Right ventricle myocardium inferior (tissue), 1 donor: Measurements from ENCODE around the gene RNASE12. TPM values are rescaled to one million over a fixed set of nuclear protein-coding genes. Genes with fewer than 3 reads are reported as not detected.
"Not testable (repeated sequence)": the region's sequence is repeated elsewhere in the genome, so short reads cannot be mapped to it uniquely, and the experiment has no call there.

Source experiments
- ATAC-seq: fragments of 200-7000 bp; cut with Tn5 transposase; one replicate; pipeline ENCODE4 v1.9.1; 2020; ENCODE audit warnings: mild to moderate bottlenecking, moderate library complexity
- DNase-seq: peaks from one replicate; pipeline ENCODE4 v3.0.0; 2021; ENCODE audit errors: missing footprints
- intact Hi-C: fragments of 100-400 bp; cut with DNase I; formaldehyde crosslinking; loops from one replicate; pipeline ENCODE4 v1.11.0; 2022
- total RNA-seq: library from RNA; stranded (reverse); fragmentation: NEBNext Ultra II Directional; extraction: Animal tissue kit (Norgen Biotek cat#: 25700); gene quantifications from one replicate; pipeline ENCODE4 v1.2.1, GENCODE V29; 2021
- donor health status: DM: no; HTN: yes; CAD: no; lungs with severe emphysema.

Gene RNASE12
- total RNA-seq, 1 donor from 2014 or later: not detected

DNA sequence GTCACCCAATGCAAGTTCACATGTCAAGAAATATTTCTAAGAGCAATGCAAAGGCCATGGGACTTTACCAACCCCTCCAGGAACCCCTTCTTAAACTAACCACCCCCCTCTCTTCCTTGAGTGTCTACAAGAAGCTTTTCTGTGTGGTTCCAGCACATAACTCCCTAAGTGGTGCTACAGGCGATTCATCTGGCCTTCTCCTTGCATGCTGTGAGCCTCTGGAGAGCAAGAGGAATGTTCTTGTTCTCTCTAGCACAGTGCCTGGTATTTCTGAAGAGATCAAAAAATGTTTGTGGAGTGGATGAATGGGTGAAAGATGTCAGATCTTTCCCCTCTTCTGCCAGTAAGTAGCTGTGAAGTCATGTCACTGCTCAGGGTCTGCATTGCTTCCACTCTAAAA is 5.9 kb upstream of the RNASE12 start:
- ATAC-seq (no peak), DNase-seq (no peak)
- intact Hi-C loops: no loop called here

DNA sequence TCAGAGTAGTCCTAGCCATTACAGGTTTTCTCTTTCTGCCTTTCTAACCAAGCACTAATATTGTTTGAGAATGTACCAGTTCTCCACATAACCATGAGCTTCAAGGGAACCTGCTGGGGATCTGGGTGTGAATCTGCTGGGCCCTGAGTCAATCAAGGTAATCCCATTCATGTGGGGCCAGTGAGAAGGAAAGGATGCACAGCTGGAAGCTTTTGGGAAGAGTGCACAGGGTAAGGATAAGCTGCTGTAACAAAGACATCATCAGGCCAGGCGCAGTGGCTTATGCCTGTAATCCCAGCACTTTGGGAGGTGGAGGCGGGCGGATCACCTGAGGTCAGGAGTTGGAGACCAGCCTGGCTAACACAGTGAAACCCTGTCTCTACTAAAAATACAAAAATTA is 4.5 kb upstream of the RNASE12 start:
- not testable (repeated sequence) for DNase-seq, ATAC-seq

DNA sequence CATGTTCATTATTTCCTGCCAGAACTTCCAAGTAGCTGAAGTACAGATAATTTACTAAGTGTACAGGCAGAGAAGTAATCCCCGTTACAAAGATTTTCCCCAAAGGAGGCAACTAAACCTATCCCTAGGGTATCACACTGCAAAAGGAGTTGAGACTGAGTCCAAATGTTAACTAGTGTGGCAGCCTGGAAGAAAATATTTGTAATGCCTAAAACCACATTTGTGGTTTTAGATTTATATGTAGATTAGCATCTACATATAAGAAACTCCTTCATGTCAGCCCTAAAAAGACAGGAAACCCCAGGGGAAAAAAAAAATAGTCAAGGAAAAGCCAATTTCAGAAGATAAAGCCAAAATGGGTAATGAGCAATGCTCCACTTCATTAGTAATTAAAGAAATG is 1.4 kb upstream of the RNASE12 start:
- DNase-seq (no peak), ATAC-seq (no peak)
- intact Hi-C loops: no loop called here

More for the DNA sequence above, 4.5 kb upstream of the RNASE12 start:
- intact Hi-C loops: not testable (repeated sequence)

DNA sequence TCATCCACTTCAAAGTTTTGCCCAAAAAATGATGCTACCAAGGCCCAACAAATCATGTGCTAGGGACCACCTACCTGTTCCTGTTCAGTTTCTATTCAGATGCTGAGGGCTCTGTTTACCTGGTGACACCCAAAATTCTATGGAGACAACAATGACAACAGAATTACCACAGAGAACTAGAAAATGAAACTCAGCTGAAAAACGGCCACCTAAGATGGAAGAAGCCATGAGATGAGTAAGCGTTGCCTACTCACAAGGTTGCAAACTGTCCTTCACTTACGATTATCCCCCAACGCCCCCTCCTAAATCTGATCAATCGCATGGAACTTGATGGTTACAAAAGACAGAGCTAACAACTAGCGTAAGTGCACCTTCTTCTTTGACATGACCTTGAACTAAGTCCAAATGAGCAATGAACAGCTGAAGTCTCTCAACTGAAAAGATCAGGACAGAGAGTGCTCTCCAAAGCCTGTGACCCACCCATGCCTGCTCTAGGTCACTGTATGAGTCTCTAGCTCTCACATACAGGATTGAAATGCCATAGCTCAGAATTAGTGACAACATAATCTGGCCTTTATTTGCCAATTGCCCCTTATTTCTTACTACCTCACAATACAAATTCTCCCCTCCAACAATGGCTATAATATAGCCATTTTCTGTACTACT is 3.6 kb downstream of the RNASE12 start, which contains the start of gene RNASE11:
TSS of gene RNASE11 (minus strand) at position 513 of the 666 bp plus-strand sequence.
- intact Hi-C loops: no loop called here
- no peak for ATAC-seq
- no peak for DNase-seq

DNA sequence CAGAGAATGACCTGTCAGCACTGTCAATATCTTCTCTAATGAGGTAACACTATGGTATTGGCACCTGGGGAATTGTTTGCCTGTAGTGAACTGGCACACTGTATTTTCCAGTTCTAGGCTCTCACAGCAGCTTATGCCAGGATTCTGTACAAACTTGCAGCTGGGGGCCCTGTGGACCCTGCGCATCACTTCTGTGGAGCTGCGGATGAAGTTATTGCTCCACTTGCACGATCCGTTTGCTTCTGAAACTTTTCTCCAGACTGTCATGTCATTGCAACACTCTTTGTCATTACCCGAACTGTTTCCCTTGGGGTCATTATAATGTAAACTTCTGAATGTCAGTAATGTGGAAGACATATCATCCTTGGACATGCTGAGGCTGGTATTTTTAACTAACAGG is 7.3 kb downstream of the RNASE12 start:
- ATAC-seq (no peak), DNase-seq (no peak)
- intact Hi-C loops: no loop called here

DNA sequence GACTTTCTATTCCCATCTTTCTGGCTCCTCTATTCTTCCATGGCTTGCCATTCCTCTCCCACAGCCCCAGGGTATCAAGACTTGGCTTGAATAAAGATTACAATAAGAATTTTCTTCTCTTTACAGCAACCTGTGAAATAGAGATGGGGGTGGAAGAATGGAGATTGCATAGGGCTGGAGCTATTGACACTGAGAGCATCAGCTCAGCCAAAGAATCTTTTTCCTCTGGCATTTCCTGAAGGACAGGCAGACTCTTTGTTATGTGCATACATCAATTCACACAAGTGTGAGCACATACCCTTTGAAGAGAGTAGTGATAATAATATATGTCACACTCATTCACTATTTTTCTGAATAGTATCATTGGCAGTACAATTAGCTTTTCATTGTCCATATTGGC is 8.0 kb downstream of the RNASE12 start:
- intact Hi-C loops: no loop called here
- no peak for ATAC-seq
- no peak for DNase-seq

DNA sequence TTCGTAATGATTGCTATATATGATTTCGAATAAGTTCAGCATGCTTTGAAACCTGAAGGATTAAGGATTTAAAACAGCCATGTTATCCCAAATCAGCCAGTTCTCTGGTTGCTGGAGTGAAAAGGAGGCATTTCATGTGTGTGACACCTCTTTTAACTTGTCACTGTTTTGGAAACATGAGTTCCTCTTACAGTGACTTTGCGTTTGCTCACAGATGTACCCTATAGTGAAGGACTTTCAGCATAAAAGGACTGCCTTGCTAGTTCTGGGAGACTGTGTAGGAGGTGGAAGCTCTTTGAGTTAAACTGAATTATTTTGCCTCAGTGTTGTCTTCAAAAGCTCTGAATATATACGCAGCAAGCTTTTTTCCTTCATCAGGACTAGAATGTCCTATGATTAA is 10.9 kb downstream of the RNASE12 start:
- DNase-seq (no peak), ATAC-seq (no peak)
- intact Hi-C loops: no loop called here

DNA sequence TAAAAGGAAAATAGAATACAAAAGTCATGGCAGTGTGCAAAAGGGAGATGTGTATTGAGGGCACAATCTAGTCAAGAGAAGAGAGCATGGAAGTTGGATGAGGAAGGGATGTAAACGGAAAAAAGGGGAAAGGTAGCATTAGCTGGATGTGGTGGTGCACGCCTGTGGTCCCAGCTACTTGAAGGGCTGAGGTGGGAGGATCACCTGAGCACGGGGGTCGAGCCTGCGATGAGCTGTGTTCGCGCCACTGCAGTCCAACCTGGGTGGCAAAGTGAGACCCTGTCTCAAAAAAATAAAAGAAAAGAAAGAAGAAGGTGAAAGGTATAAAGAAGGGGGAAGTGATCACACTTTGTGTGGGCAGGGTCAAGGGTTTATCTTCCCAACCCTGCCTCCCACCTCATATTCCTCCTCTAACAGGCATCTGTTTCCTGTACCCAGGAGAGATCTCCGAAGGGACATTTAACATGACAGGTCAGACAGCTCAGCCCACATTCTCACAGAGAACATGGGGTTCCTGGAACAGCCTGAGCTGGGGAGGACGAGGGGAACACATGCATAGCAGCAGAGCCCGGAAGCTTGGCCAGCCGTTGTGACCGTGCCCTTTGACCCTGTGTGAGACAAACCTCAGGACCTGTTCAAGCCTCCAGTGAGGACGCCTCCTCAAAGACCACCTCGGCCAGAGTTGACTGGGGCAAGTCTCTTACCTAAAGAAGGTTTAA is 12.2 kb downstream of the RNASE12 start:
- intact Hi-C loops: no loop called here
- peak; percentile 26 for ATAC-seq
- DNase-seq: no peak

DNA sequence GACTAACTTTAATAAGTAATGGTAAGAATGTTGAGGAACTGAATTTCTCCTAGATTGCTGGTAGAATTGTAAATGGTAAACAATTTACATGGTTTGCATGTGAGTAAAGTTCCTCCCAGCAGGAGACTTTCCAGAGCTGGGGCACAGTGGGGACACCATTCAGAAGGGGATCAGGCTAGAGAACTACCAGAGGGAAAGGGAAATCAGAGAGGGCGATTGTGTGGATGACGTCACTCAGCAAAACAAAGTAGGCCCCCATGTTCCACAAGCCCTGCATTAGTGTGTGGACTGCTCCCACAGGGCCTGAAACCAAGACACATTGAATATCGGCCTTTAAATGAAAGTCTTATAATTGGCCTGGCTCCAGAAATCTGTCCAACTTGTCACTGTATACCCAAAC is 12.9 kb downstream of the RNASE12 start:
- intact Hi-C loops: no loop called here
- DNase-seq: no peak
- no peak for ATAC-seq

DNA sequence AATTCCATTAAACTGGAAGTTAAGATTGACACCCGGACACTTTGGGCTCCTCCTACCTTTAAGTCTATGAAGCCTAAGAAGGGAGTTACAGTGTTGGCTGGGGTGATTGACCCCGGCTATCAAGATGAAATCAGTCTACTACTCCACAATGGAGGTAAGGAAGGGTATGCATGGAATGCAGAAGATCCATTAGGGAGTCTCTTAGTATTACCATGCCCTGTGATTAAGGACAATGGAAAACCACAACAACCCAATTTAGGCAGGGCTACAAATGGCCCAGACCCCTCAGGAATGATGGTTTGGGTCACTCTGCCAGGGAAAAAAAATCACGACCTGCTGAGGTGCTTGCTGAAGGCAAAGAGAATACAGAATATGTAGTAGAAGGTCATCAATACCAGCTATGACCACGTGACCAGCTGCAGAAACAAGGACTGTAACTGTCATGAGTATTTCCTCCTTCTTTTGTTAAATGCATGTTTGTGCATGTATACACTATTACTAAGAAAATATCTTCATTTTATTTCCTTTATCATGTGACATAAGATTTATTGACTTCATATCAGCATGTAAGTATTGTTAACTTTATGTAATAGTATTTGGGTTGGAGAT is 18.7 kb downstream of the RNASE12 start:
- DNase-seq, ATAC-seq, intact Hi-C loops: not testable (repeated sequence)

DNA sequence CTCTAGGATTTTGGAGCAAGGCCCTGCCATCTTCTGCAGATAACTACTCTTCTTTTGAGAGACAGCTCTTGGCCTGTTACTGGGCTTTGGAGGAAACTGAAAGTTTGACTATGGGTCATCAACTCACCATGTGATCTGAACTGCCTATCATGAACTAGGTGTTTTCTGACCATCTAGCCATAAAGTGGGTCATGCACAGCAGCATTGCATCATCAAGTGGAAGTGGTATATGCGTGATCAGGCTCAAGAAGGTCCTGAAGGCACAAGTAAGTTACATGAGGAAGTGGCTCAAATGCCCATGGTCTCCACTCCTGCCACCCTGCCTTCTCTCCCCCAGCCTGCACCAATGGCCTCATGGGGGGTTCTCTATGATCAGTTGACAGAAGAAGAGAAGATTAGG is 20.5 kb downstream of the RNASE12 start:
- ATAC-seq, DNase-seq, intact Hi-C loops: not testable (repeated sequence)

DNA sequence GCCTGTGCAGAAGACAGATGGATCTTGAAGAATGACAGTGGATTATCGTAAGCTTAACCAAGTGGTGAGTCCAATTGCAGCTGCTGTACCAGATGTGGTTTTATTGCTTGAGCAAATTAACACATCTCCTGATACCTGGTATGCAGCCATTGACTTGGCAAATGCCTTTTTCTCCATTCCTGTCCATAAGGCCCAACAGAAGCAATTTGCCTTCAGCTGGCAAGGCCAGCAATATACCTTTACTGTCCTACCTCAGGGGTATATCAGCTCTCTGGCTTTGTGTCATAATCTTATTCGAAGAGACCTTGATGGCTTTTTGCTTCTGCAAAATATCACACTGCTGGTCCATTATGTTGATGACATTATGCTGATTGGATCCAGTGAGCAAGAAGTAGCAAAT is 21.3 kb downstream of the RNASE12 start:
- DNase-seq, intact Hi-C loops, ATAC-seq: not testable (repeated sequence)

DNA sequence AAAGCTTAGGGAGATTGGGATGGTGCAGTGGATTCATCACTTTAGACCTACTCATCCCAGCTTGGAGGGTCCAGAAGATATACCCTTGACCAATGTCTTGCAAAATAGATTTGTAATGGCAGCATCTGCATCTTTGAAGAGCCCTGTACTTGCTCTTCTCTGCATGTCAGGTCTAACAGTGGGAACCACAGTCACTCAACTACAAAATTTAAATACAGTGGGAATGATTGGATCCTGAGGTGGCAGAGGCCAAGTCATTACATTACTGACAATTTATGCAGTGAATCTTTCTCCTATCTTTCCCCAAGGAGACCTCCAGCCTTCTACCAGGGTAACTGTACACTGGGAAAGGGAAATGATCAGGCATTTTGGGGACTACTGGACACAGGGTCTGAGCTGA is 22.1 kb downstream of the RNASE12 start:
- ATAC-seq (no peak), DNase-seq (no peak)
- intact Hi-C loops: no loop called here

DNA sequence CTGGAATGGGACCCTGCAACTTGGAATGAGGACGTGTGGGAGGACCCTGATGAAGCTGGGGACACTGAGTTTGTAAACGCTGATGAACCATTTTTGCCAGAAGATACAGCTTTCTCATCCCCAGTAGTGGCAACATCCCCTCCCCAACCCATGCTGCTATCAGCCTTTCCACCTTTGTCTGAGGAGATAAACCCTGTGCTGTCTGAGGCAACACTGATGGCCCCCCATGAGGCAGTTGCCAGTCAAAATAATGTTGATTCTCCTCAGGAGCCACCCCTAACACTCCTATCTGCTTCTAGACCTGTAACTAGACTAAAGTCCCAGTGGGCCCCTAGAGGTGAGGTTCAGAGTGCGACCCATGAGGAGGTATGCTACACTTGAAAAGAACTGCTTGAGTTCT is 22.8 kb downstream of the RNASE12 start:
- intact Hi-C loops: no loop called here
- ATAC-seq (no peak), DNase-seq (no peak)

DNA sequence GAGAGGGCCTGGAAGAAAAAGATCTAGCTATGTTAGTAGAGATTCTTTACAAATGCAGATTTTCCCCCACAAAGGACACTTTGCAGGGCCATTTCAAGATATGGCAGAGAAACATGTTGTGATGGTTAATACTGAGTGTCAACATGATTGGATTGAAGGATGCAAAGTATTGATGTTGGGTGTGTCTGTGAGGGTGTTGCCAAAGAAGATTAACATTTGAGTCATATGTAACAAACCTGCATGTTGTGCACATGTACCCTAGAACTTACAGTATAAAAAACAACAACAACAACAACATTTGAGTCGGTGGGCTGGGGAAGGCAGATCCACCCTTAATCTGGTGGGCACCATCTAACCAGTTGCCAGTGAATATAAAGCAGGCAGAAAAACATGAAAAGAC is 24.0 kb downstream of the RNASE12 start:
- ATAC-seq, intact Hi-C loops, DNase-seq: not testable (repeated sequence)

DNA sequence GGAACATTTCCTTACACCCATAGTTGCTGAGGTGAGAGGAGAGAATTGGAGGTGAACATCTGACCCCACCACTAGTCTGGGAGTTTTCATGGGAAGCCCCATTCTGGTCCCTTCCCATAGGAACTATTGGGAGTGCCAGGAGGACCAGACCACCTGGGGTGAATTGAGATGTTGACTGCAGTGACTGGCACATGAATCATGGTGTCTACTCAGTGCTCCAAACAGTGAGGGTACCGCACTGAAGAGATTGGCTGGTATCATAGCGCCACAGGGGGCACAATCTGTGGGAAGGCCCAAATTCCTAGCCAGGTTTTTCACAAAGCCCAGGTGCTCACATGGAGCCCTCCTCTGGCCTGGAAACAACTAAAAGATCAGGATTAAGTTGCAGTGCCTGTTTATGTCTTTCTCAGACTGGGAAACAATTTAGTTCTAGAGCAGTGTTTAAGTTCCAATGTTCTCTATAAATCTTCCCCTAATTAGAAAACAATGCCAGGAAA is 26.6 kb downstream of the RNASE12 start:
- DNase-seq (no peak), ATAC-seq (no peak)
- intact Hi-C loops: no loop called here

DNA sequence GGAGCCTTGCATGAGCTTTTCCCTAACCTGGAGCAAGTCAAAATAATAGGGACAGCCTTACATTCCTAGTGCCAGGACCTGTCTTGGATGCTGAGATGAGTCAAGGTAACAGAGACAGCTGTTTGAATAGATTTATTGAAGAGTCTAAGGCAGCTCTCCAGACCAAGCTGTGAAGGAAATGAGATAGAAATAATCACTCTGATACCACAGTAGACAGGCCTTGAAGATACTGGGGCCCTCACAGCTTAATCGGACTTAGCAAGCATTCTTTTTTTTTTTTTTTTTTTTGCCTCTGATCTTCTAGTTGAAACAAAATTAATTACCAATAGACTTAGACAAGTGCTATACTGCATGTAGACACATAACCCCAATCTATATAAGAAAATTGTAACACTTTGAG is 27.2 kb downstream of the RNASE12 start:
- no peak for ATAC-seq
- no peak for DNase-seq
- intact Hi-C loops: no loop called here

DNA sequence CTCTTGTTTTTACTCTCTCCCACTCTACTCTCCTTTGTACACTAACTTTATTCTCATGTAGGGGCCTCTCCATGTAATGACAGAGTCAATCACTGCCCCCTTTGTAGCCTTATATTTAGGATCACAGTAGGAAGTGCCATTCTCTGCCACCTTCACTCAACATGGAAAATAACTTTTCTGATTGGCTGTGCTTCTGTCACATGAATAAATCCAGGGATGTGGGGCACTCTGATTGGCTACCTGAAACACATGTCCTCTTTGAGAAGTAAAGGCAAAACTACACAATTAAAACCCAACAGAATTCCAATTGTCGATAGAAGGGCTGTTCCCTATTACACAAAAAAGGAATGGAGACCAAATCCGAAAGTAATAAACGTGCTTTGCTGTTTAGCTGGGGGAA is 30.2 kb downstream of the RNASE12 start, which contains the start of gene RNASE9:
TSS of gene RNASE9 (minus strand) at position 87 of the 400 bp plus-strand sequence.
- intact Hi-C loops: no loop called here
- DNase-seq (no peak), ATAC-seq (no peak)

DNA sequence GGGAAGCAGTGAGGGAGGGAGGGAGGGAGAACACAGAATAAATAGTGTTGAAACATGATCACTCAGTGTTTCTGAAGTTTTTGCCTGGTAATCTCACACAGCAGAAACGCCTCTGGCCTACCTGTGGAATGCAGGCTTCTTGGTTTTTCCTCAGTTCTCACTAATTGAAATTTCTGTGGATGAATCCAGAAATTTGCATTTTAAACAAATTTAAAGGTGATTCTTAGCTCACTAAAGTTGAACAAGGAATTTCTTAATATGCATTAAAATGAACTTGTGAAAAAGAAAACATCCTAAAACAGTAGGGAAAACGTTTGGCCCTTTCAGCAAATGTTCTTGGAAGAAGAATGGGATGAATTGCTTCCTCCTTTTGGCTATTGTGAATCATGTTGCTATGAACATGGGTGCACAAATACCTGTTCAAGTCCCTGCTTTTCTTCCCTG is 31.7 kb downstream of the RNASE12 start:
- ATAC-seq (no peak), DNase-seq (no peak)
- intact Hi-C loops: no loop called here

DNA sequence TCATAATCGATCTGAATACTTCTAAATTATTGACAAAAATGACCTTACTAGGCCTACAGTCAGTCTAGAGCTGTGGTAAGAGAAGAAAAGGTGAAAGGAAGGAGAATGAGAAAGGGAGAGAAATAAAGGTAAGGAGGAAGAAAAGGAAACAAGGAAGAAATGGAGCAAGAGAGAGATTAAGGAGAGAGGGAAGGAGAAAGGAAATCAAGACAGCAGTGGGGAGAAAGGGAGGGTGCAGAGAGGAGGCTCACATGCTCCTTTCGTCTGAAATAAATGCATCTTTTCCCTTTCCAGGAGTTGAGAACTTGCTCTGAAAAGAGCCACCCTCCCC is 34.0 kb downstream of the RNASE12 start:
- intact Hi-C loops: no loop called here
- no peak for ATAC-seq

More for the DNA sequence above, 34.0 kb downstream of the RNASE12 start:
- DNase-seq: no peak
